Fibroblast of upper back skin (primary cell): Measurements from ENCODE around the gene DVL1.
"Not testable (repeated sequence)": the region's sequence is repeated elsewhere in the genome, so short reads cannot be mapped to it uniquely, and the experiment has no call there.

Source experiments
- DNase-seq: peaks from one replicate; pipeline ENCODE4 v3.0.0-alpha.2; 2013

DVL1 gene

DNA sequence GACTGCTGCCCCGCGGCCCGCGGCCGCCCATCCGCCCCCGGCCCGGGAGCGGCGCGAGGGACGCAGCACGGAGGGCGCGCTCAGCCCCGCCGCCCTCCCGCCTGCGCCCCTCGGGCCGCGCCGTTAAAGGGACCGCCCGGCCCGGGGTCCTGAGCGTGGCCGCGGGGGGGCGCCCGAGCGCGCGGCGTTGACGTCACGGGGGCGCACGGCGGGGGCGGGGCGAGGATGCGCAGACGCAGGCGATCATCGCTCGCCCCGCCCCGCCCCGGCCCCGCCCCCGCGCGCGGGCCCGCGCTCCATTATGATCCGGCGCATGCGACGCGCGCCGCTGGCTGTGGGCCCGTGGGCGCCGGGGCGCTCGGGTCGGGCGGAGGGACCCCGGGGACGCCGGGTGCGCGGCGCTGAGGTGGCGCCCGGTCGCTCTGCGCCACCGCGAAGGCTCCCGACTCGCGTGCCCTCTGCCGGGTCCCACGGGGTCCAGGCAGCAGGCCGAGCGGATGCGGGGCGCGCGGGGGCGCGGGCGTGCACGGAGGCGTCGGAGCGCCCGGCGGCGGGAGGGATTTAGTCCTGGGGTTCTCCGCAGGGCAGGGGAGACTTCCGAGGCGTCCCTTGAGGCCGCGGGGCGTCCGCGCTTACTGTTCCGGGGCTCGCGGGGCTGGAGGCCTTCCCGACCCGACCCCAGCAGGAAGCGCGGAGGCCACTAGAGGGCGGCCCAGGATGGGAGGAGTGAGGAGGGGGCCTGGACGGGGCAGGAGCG lies at the start of gene DVL1:
DVL1 (minus strand) TSS at position 163 of the 757 bp plus-strand sequence. CDS start 353 bp downstream, outside the sequence.
- peak; percentile 77 for DNase-seq

DNA sequence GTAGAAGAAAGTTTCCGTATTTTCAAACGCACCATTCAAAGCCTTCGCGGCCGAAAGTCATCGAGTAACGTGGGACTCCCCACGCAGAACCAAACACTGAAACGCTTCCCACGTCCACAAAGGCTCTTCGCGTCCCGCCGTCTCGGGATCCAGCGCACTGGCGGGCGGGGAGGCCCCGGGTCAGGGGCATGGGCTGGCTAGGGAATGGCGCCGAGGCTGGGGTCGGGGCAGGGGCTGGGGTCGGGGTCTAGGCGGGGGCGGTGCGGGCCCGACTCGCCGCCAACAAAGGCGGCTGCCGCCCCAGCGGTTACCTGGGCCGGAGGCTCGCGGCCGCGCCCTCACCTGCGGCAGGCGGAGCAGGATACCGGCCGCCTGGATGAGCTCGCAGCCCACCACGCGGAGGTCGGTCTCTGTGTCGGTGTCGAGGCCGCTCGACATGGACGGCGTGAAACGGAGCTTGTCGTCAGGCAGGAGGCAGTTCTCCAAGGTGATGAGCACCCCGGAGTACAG lies 49.5 kb upstream of the DVL1 start:
- DNase-seq, result no peak

DNA sequence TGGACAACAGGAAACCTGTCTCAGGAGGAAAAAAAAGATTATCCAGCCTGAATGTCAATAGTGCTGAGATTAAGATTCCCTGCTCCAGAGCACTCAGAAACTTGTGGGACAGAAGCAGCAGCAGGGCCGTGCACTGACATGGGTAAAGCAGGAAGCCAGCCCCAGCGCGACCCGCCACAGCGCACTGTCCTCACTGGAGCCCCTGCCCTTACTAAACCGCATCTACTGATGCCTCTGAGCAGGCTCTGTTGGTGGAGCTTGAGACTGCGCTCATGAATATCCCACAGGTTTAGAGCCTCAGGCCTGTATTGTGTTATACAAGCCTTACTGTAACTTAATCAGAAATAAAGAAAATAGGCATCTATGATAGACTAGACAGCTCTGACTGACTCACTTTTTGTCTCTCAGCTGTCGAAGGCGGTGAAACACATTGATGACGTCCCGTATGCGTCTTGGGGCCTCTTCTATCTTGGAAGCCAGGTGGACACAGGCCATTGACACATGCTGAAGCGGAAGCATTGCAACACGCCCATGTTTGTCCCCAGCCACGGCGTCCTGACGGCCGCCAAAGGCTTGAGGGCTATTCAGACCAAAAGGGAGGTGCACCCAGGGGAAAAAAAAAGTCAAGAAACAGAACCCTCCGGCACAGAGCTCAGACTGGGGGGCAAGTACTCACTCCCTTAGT lies 48.8 kb upstream of the DVL1 start:
- no peak for DNase-seq

DNA sequence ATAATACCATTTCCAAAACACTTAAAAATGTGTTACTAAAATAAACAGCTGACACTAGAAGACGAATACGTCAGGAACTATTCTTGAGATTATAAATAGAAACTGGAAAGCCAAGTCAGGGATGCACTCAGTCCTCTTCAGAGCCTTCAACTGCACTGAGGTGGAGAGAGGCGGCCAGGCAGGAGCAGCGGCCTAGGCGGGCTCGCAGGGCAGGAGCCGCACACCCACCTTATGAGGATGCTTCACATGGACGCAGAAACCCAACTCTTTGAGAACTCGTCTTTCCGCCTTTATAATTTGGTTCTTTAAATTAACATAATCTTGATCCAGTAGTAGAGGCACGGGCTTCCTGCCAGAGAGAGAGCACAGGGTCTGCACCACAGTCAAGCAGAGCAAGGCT lies 45.9 kb upstream of the DVL1 start:
- DNase-seq, result no peak

DNA sequence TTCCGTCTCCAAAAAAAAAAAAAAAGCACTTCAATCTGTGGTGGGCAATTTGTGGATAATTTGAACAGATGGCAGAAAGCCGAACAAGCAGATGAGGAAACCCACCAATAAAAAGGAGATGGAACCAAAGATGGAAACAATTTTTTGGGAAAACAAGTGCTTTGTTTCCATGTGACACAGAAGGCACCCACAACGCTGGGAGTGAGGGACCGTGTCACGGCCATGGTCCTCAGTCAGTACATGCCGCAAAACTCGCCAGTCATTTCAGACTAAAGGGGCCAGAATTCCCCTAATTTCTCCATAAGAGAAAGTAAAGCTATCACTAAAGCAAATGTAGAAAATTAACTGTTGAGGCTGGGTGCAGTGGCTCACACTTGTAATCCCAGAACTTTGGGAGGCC lies 44.9 kb upstream of the DVL1 start:
- no peak for DNase-seq

DNA sequence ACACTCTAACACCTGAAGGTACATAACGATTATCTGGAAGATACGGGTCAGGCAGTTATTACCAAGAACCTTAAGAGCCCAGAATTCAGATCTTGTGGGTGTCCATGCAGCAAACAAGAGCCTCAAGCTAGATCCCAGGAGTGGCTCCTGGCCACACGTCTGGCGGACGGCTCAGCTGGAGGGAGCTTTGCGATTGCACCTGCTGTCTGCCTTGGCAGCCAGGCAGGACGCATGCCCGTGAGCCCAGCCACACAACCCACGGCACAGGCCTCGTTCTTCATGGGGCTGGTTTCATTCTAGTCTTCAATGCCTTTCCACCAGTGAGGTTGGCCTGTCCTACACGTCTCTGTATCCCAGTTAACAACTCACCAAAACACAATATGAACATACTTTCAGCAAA lies 44.2 kb upstream of the DVL1 start:
- no peak for DNase-seq

DNA sequence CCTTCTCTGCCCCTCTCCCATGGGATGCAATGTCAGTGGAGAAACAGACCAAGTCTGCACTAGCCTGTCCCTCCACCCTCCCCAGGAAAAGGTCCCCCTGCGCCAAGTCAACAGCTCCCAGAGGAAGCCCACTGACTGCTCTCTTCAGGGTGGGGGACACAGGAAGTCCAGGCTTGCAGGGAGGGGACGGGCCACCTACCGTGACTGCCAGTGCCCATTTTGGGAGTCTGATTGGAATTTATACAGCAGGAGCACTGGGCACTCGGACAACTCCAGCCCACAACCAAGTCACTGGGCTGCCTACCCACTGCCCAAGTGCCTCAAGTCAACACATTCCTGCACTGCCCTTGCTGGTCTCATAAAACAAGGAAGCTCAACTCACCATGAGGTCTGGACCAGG lies 43.8 kb upstream of the DVL1 start:
- no peak for DNase-seq

DNA sequence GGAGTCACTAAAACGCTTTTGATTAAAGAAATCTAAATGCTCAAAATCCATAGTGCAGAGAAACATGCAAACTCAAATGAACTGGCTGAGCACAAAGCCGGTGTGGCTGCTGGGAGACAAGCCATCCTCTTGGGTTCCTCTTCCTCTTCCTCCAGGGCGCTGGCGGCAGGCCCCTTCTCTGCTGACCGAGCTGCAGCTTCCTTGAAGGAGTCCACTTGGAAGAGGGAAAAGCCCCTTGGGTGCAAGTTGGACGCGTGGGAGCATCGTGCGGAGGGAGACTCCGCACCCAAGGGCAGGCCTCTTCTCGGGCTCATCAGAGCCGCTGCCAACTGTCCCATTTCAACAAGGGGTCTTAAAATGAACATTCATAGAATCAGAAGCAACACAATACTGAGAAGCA lies 42.0 kb upstream of the DVL1 start:
- no peak for DNase-seq

DNA sequence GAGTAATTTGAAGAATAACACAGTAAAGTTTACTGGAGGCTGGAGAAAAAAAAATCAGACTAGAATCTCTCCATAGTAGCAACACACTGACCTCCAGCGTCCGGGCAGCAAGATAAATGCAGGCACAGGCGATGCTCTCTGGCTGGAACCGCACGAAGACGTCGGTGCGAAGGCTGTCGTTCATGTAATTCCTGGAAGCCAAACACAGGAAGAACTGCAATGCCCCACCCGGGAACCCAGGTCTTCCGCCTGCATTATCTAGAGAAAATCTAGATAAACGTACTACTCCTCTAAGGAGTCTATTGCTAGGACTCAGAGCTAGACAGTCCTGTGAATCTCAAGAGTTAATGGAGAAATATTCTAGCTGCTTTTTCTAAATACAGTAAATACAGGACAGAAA lies 41.5 kb upstream of the DVL1 start:
- no peak for DNase-seq

DNA sequence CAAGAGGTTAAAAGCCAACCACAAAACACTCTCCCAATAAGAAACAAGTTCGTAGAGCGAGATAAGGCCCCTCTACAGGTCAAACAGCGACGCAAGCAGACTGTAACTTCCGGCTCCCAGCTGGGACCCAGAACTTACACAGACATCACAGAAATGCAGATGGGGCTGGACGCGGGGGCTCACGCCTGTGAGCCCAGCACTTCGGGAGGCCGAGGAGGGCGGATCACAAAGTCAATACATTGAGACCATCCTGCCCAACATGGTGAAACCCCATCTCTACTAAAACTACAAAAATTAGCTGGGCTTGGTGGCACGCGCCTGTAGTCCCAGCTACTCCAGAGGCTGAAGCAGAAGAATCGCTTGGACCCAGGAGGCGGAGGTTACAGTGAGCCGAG lies 38.9 kb upstream of the DVL1 start:
- no peak for DNase-seq

DNA sequence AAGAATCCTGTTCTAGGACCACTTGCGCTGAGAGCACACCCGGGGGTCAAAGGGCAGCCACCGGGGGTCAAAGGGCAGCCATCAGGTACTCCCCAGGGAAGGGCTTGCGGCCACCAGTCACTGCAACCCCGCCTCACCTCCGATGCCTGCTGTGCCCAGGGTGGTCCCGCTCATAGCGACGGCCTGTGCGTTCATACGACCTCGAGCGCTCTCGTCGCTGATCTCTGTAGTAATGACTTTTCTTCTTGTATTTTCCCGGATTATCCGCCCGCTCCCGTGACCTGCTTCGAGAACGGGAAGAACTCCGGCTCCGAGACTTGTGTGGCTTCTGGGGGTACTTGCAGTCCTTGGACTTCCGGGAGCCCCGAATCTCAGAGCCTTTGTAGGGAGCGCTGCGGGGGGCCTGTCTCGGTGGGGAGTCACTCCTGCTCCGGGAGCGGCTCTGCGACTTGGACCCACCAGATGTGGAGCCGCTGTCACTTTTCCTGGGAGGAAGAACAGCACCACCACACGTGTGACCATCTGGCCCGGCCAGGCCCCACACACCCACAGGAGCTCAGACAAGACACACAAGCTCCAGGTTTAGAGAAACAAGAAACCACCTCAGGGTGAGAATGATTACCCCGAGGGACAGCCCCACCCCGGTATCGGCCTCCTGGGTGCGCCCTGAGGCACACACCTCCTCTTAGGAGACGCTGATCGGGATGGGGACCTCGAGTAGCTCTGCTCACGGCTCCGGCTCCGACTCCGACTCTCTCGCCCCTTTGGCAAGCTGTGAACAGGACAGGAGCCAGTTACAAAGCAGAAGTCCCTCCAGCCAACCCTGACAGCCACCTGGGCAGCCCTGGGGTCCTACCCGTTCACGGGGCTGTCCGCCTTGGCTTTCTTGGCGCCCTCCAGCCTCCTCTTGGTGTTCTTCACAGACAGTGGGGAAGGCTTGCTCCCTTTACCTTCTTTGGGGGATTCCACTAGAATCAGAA lies 38.2 kb upstream of the DVL1 start:
- no peak for DNase-seq

DNA sequence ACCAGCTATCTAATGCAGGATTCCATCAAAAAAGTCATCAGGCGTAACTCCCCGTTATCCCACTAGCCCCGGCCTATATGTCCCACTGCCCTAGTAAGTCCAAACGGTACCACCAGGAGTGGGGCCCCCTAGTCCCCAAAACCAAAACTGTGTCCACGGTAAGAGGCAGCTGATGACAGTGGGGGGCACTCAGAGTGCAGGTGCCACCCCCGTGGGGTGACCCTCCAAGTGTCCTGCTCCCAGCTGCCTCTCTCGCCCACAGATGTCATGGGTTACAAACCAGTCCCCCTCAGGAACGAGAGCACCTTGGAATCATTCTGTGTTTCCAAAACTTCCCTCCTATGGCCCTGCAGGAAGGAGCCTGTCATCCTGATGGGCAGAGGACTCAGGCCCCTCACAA lies 36.7 kb upstream of the DVL1 start:
- no peak for DNase-seq

DNA sequence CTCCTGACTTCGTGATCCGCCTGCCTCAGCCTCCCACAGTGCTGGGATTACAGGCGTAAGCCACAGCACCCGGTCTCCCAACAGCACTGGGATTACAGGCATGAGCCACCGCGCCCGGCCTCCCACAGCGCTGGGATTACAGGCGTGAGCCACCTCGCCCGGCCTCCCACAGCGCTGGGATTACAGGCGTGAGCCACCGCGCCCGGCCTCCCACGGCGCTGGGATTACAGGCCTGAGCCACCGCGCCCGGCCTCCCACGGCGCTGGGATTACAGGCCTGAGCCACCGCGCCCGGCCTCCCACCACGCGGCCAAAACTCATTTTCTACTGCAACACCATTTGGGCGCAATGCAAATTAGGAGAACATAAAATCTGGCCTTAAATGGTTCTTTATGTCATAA lies 36.1 kb upstream of the DVL1 start:
- not testable (repeated sequence) for DNase-seq

DNA sequence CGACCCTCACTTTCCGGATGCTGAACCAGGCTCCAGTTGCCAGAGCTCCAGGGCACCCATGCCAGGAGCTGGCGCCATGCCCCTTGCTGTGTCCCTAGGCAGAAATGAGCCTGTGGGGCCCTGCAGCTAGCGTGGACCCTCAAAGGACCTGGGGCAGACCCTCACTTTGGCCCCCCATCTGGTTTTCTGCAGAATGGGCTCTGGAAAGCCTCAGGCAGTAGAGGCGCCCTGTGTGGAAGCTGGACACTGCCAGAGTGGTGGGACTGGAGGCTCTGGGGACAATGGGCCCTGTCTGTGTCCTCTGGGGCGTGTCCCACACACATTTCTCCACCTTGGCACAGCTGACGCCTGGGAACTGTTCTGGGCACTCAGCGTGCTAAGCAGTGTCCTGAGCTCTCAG lies 32.1 kb upstream of the DVL1 start:
- DNase-seq, result no peak

DNA sequence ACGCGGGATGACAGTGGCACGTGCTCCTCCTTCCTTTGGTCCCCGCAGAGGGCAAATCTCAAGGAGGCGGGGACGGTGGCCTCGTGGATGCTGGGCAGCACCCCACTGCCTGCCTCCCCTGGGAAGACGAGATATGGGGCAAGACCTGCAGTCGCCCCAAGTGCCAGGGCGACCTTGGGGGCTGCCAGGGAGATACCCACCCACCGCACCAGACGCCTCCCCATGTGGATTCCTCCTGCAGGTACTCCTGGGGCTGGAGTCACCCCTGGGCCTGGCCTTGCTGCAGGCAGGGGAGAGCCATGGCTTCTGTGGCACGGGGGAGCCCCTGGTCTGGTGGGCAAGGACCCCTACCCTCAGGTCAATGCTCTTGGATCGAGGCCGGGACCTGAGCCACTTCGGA lies 31.6 kb upstream of the DVL1 start:
- DNase-seq, result no peak

DNA sequence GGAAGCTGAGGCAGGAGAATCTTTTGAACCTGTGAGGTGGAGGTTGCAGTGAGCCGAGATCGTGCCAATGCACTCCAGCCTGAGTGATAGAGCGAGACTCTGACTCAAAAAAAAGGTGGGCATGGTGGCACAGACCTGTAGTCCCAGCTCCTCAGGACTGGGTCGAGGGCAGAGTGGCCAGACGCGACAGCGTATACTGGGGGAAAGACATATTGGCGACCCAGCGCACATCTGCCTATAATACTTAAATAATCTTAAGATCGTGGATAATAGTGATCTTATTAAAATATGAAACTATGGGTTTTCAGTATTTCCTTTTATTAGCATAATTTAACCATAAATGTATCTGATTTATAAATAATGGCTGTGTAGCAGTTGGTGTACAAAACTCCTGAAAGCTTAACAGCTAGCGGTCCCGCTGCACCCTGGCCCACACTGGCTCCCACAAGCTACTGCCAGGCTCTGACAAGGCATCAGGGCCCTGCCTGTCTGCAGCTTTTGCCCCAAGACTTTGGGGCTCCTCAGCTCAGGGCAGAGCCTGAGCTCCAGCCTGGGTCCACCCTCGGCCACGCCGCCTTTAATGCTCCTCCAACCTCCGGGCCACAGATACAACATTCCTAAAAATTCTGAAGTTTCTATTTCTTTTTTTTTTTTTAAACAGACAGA lies 28.5 kb upstream of the DVL1 start:
- DNase-seq, result no peak

DNA sequence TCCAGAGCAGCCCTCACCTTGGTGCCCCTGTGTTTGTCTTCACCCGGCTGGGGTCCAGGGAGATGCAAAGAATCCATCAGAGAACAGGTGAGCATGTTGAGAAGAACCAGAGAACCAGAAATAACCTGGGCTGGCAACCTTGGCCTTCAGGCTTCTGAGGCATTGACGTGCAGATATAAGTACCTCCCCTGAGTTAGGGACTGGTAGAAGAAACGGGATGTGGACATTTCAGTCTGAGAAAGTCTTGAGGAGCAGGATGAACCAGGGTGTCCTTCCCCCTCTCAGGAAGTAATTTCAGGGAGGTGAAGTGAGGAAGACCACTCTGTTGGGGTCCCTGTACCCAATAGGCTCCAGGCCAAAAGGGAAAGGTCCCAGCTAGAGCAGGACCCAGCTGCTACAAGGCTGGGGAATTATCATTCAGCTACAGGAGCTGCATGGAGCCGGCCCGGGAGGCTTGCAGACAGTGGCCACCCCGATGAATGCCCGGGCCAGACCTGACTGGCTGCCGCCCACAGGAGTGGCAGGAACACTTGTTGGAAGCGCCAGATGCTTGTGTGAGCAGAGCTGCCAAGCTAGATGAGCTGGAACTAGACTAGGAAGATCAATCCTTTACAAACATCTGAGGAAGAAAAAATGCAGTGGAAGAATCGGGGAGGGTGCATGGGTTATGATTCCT lies 27.5 kb upstream of the DVL1 start:
- DNase-seq, result no peak

DNA sequence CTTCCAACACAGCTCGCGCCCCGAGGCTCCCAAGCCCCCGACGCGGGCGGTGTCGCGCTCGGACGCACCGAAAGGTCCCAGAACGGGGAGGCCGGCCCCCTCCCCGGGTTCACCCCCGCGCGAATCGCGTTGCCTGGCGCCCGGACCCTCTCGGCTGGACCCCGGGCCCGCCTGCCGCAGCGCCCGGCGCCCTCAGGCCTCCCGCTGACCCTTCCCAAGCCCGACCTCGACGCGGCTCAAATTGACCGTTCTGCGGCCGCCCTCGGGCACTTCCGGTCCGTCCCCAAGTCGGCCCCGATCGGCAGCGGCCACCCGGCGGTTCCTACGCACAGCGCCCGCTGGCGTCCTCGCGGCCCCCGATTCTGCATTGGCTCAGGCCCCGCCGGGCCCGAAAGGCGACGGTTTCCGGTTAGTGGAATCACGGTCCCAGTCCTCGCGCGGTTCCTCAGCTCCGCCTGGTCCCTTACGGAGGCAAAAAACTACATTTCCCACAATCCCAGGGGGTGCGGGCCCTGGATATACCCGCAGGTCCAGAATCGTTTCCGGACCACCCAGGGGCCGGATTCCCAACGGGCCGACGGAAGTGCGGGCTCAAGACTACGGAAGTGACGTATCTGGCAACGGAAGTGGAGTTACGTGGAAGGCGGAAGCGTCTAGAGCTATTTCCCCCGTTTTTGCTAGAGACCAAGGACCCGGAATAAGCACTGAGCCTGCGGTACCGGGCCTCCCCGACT lies 25.9 kb upstream of the DVL1 start, which contains the start of gene AURKAIP1:
AURKAIP1 (minus strand) TSS at position 279 of the 734 bp plus-strand sequence. CDS start 451 bp downstream, outside the sequence.
- DNase-seq, result peak; percentile 100

DNA sequence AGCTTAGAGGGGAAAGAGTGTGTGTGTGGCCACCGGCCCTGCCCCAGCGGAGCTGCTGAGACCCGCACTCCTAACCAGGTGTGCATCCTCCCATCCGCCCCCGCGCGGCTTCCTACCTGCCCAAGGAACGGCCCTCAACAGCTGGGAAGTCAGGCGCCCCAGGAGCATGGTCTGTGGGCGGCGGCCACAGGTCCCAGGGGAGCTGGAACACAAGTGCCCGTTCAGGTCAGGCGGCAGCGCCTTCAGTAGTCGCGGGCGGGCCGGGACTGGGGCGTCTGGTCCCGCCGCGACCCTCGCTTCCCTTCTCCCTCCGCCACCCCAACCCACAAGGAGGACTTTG lies 25.3 kb upstream of the DVL1 start:
- no peak for DNase-seq

DNA sequence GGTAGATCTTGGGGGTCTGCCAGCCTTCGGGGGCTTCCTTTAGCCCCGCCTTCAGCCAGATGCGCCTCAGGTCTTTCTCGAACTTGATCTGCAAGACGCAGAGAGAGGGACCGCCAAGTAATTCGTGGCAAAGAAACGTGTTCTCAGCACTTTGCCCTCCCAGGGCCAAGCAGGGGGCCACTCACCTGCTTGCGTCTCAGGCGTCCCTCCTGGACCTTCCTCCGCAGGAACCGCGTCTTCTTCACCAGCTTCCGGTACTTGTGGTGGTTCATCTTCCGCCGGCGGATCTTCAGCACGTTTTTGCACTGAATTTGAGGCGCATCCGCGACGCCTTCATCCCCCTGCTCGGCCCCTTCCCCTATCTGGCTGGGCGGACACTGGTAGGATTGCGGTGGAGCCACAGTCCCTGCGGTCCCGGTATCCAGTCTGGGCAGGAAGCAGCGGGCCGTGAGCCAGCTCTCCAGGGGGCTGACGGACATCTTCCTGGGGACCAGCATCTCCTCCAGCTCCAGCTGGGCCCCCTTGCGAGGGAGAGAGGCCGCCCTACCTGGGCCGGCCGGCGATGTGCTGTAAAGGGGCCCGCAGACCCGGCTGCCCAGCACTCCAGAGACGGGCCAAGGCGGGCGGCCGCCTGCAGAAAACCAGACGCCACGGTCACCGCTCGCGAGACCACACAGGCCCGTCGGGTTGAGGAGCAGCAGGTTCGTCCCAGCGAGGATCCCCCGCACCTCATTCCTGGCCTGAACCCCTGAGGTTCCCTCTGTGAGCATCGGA lies 24.8 kb upstream of the DVL1 start:
- DNase-seq, result no peak
